Testis (tissue), 2 donors: Measurements from ENCODE around the gene SLC26A11.

Experiments
- POLR2A ChIP-seq: fragments of 450-650 bp; IDR thresholded peaks from one replicate; pipeline ENCODE4 v1.6.1; 2017; ENCODE audit warnings: antibody characterized with exemption, mild to moderate bottlenecking, moderate library complexity
- TF ChIP-seq, protein P1 (sequence below), 3 experiments: fragments of 450-650 bp in 2 of 3; fragments of 200-600 bp in 1 of 3; sonication (generic) in 1 of 3; IDR thresholded peaks; one replicate each; pipeline ENCODE4 v1.5.1; 2016 to 2019; ENCODE audit warnings: antibody characterized with exemption in 3 of 3, mild to moderate bottlenecking in 2 of 3, moderate library complexity in 1 of 3

DNA sequence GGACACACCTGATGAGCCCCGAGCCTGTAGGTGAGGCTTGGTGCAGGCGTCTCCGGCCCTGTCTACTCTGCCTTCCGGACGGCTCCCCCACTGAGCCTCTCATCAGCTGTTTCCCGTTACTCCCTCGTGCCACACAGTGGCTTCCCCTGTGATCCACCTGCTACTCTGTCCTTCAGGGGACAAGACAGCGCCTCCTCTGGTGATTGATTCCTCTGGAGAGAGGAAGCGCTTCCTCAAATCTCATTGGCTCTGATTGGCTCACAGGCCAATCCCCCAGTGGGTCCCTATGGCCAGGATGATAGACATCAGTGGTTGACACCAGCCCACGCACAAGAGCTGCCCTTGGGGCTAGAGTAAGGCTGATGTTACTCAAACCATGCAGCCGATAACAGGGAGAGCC, 64.4 kb downstream of the SLC26A11 start:
- TF ChIP-seq, protein P1, sequence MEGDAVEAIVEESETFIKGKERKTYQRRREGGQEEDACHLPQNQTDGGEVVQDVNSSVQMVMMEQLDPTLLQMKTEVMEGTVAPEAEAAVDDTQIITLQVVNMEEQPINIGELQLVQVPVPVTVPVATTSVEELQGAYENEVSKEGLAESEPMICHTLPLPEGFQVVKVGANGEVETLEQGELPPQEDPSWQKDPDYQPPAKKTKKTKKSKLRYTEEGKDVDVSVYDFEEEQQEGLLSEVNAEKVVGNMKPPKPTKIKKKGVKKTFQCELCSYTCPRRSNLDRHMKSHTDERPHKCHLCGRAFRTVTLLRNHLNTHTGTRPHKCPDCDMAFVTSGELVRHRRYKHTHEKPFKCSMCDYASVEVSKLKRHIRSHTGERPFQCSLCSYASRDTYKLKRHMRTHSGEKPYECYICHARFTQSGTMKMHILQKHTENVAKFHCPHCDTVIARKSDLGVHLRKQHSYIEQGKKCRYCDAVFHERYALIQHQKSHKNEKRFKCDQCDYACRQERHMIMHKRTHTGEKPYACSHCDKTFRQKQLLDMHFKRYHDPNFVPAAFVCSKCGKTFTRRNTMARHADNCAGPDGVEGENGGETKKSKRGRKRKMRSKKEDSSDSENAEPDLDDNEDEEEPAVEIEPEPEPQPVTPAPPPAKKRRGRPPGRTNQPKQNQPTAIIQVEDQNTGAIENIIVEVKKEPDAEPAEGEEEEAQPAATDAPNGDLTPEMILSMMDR (IDR thresholded peaks at IDR 0.05), result no peak
- TF ChIP-seq POLR2A, result no peak
